ENCODE measurements around the gene MID1IP1.

Gene MID1IP1

GRCh38 chrX:38800981-38801845 lies at the start of gene MID1IP1:
TSS of gene MID1IP1 (plus strand) at chrX:38801459. CDS start at chrX:38804947, 3,488 bp downstream.
- DNase-seq (ENCODE audit: low read depth in 2 of 2) = no peak

GRCh38 chrX:38754102-38754790 lies 47.0 kb upstream of the MID1IP1 start:
- no peak for DNase-seq (ENCODE audit: low read depth in 2 of 2)

GRCh38 chrX:38754818-38755718 lies 46.2 kb upstream of the MID1IP1 start:
- DNase-seq (ENCODE audit: low read depth in 2 of 2) = no peak

- no peak for DNase-seq (ENCODE audit: low read depth in 2 of 2)
Observed at GRCh38 chrX:38760883-38761282, 40.4 kb upstream of the MID1IP1 start.

- no peak for DNase-seq (ENCODE audit: low read depth in 2 of 2)
Observed at GRCh38 chrX:38768079-38768478, 33.2 kb upstream of the MID1IP1 start.

- no peak for DNase-seq (ENCODE audit: low read depth in 2 of 2)
Observed at GRCh38 chrX:38770152-38770551, 31.1 kb upstream of the MID1IP1 start.

- DNase-seq (ENCODE audit: low read depth in 2 of 2) = no peak
Observed at GRCh38 chrX:38774249-38774648, 27.0 kb upstream of the MID1IP1 start.

GRCh38 chrX:38796946-38797345 lies 4.3 kb upstream of the MID1IP1 start:
- DNase-seq (ENCODE audit: low read depth in 2 of 2) = no peak

- DNase-seq (ENCODE audit: low read depth in 2 of 2) = no peak
Observed at GRCh38 chrX:38798956-38799355, 2.3 kb upstream of the MID1IP1 start.

GRCh38 chrX:38799995-38800580 lies 1.2 kb upstream of the MID1IP1 start:
- no peak for DNase-seq (ENCODE audit: low read depth in 2 of 2)

- DNase-seq (ENCODE audit: low read depth in 2 of 2) = no peak
Observed at GRCh38 chrX:38803243-38803587, 2.0 kb downstream of the MID1IP1 start.

- no peak for DNase-seq (ENCODE audit: low read depth in 2 of 2)
Observed at GRCh38 chrX:38803588-38804431, 2.6 kb downstream of the MID1IP1 start.

GRCh38 chrX:38804432-38804681 lies 3.1 kb downstream of the MID1IP1 start:
- DNase-seq (ENCODE audit: low read depth in 2 of 2) = no peak

- DNase-seq (ENCODE audit: low read depth in 2 of 2) = no peak
Observed at GRCh38 chrX:38804682-38805431, 3.6 kb downstream of the MID1IP1 start.

GRCh38 chrX:38805432-38806389 lies 4.5 kb downstream of the MID1IP1 start:
- no peak for DNase-seq (ENCODE audit: low read depth in 2 of 2)

GRCh38 chrX:38806875-38807621 lies 5.8 kb downstream of the MID1IP1 start:
- no peak for DNase-seq (ENCODE audit: low read depth in 2 of 2)

GRCh38 chrX:38807873-38808272 lies 6.6 kb downstream of the MID1IP1 start:
- DNase-seq (ENCODE audit: low read depth in 2 of 2) = no peak

GRCh38 chrX:38811515-38812243 lies 10.4 kb downstream of the MID1IP1 start:
- DNase-seq (ENCODE audit: low read depth in 2 of 2) = no peak

All from activated CD8-positive, alpha-beta memory T cell treated with anti-CD3 and anti-CD28 coated beads for 4 hours (primary cell).